Omental fat pad (tissue), 4 donors: ENCODE results near the gene LBHD1. TPM values are rescaled to one million over a fixed set of nuclear protein-coding genes. Genes with fewer than 3 reads are reported as not detected.
"Not testable (repeated sequence)": the region's sequence is repeated elsewhere in the genome, so short reads cannot be mapped to it uniquely, and the experiment has no call there.

Source experiments
- ATAC-seq: fragments of 150-250 bp; one replicate; pipeline ENCODE4 v1.9.1; 2016; ENCODE audit warnings: mild to moderate bottlenecking, moderate library complexity; ENCODE audit not compliant: low FRiP score
- DNase-seq: peaks from one replicate; pipeline ENCODE4 v3.0.0-alpha.2; 2019; ENCODE audit warnings: low spot score
- CTCF ChIP-seq, 3 donors: fragments of 450-650 bp; IDR thresholded peaks; one replicate each; pipeline ENCODE4 v1.5.1; 2016 to 2017; ENCODE audit warnings: antibody characterized with exemption in 3 of 3, mild to moderate bottlenecking in 3 of 3, moderate library complexity in 2 of 3
- total RNA-seq, 4 donors: library from RNA; depleted of rRNA; stranded (reverse); fragments of >200 nt; gene quantifications; one replicate each; pipeline ENCODE4 v1.1.0, GENCODE V29; 2016

Gene LBHD1
- total RNA-seq, 4 donors from 2014 or later = 3.0 to 6.8 (median 5.7) TPM

DNA sequence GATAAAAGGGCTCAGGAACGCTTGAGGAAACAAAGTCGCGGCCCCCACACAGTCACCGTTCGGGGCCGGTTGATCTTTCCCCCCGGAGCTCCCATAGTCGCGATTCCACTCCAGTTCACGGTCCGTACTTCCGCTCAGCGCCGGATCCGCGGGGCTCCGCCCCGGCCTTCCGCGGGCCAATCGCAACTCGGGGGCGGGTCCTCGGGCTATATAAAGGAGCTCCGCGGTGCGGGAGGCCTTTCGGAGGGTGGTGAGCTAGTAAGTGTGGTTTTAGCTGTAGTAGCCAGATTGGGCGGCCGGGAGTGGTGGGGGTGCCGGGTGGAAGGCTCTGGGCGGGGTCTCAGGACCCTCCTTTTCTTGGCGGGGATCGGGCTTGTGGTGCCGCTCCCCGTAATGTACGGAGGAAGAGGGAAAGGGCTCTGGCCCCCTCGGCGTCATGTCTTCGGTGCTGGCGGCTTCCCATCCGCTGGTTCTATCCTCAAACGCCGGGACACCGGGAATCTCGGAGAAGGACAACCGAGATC, 6.9 kb downstream of the LBHD1 start, which contains the start of the genes C11orf98 and CSKMT:
TSS of gene C11orf98 (minus strand) at position 136 of the 524 bp plus-strand sequence. CDS start at position 95, 41 bp downstream.
TSS of gene CSKMT (plus strand) at position 238 of the 524 bp plus-strand sequence. CDS start 568 bp downstream, outside the sequence.
- peak; percentile 95 for ATAC-seq
- peak; percentile 87 for DNase-seq
- no peak for TF ChIP-seq CTCF (IDR thresholded peaks at IDR 0.05)

DNA sequence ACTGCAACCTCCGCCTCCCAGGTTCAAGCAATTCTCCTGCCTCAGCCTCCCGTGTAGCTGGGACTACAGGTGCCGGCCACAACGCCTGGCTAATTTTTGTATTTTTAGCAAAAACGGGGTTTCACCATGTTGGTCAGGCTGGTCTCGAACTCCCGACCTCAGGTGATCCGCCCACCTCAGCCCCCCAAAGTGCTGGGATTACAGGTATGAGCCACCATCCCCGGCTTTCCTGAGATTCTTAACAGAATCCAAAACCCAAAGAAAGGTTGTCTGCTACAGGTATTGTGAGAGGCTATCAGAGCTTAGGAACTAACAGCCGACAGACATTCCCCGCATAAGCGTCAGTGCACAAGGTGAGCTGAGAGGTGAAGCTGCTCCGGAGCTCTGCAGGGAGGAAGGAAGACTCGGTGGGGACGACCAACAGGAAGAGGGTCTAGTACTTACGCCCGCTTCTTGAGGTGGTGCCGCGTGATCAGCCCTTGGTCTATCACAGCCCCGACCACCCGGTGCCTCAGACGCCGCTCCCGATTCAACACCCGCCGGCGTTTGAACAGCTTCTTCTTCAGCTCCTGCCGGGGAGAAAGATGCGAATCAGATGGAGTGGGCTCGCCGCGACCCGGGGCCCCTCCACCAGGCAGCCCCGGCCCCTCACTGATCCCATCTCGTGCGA, 7.5 kb downstream of the LBHD1 start:
- peak; percentile 30 for ATAC-seq
- no peak for DNase-seq

DNA sequence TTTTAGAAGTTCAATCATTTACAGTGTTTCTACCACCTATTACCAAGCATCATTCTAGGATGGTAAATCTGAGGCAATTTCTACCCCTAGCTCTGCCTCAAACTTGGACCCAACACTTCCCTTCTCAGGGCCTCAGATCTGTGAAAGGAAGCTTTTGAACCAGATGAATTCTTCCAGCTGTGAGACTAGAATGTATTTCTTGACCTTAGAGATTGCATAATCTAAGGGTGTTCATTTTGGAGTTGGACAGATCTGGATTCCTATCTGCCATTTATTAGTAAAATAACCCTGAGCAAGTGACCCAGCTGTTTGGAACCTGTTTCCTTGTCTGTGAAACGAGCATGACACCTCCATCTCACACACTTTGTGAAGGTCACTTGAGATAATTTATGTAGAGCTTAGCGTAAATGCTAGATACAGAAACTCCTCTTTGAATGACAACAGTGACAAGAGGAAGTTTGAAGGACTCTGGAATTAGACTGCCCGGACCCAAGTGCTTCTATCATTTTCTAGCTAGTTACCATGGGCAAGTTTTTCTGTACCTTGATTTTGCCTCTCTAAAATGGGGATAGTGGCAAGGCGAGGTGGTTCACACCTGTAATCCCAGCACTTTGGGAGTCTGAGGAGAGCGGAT, 15.2 kb downstream of the LBHD1 start:
- DNase-seq (no peak), ATAC-seq (no peak)
- no peak for TF ChIP-seq CTCF (IDR thresholded peaks at IDR 0.05)

More for the DNA sequence above, 7.5 kb downstream of the LBHD1 start:
- TF ChIP-seq CTCF (IDR thresholded peaks at IDR 0.05) = no peak

DNA sequence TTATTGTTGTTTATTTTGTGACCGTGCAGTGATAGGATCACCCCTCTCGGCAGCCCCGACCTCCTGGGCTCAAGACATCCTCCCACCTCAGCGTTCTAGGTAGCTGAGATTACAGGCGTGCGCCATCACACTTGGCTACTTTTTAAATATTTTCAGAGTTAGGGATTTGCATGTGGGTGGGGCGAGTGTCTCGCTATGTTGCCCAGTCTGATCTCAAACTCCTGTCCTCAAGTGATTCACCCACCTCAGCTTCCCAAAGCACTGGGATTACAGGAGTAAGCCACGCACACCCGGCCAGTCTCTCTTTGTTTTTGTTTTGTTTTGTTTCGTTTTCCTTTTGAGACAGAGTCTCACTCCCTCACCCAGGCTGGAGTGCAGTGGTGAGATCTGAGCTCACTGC, 17.8 kb downstream of the LBHD1 start:
- TF ChIP-seq CTCF (IDR thresholded peaks at IDR 0.05) = no peak
- DNase-seq (no peak), ATAC-seq (no peak)

- DNase-seq = no peak
- no peak for ATAC-seq
- no peak for TF ChIP-seq CTCF (IDR thresholded peaks at IDR 0.05)
Observed at GRCh38 chr11:62652161-62653006, 19.7 kb downstream of the LBHD1 start.

GRCh38 chr11:62650283-62650682, 21.8 kb downstream of the LBHD1 start:
- not testable (repeated sequence) for DNase-seq, ATAC-seq

- no peak for ATAC-seq
- no peak for DNase-seq
- no peak for TF ChIP-seq CTCF (IDR thresholded peaks at IDR 0.05)
Observed at GRCh38 chr11:62649486-62649885, 22.6 kb downstream of the LBHD1 start.
